Measurements from ENCODE around the gene DOCK2.
"Not testable (repeated sequence)": the region's sequence is repeated elsewhere in the genome, so short reads cannot be mapped to it uniquely, and the experiment has no call there.

DOCK2 gene

GRCh38 chr5:169721771-169722170 is 84.7 kb downstream of the DOCK2 start:
- no peaks in the 10 kb centered on the region for H3K9me3 ChIP-seq
- H3K4me3 ChIP-seq: no peak overlapping the region
- H3K27ac ChIP-seq: no peak overlapping the region
- H3K36me3 ChIP-seq: no peaks in the 10 kb centered on the region
- DNase-seq: no peak
- no peaks in the 10 kb centered on the region for H3K27me3 ChIP-seq
- no peak for TF ChIP-seq CTCF (IDR thresholded peaks at IDR 0.05)
- H3K4me1 ChIP-seq: no peaks in the 10 kb centered on the region
- intact Hi-C loops (cut with DNase I; ENCODE audit: low total_unique reads): no loop called here

GRCh38 chr5:169723103-169723831 is 86.2 kb downstream of the DOCK2 start:
- Histone ChIP-seq H3K4me3 (no peak overlapping the region), H3K27me3 (peaks cover 0 to 6% of the 10 kb centered on the region in 2 donors), H3K4me1 (no peaks in the 10 kb centered on the region), H3K27ac (no peak overlapping the region), H3K9me3 (no peaks in the 10 kb centered on the region), H3K36me3 (no peaks in the 10 kb centered on the region)
- TF ChIP-seq CTCF (IDR thresholded peaks at IDR 0.05): no peak
- intact Hi-C loops (cut with DNase I; ENCODE audit: low total_unique reads): no loop called here
- no peak for DNase-seq

GRCh38 chr5:169724303-169725087 is 87.4 kb downstream of the DOCK2 start:
- H3K27ac ChIP-seq: no peak overlapping the region
- H3K27me3 ChIP-seq: peaks cover 0 to 6% of the 10 kb centered on the region in 2 donors
- H3K36me3 ChIP-seq: no peaks in the 10 kb centered on the region
- TF ChIP-seq CTCF (IDR thresholded peaks at IDR 0.05): no peak
- H3K9me3 ChIP-seq: no peaks in the 10 kb centered on the region
- DNase-seq: no peak
- intact Hi-C loops (cut with DNase I; ENCODE audit: low total_unique reads): no loop called here
- H3K4me1 ChIP-seq: no peaks in the 10 kb centered on the region
- H3K4me3 ChIP-seq: no peak overlapping the region

GRCh38 chr5:169725665-169726064 is 88.6 kb downstream of the DOCK2 start:
- intact Hi-C loops (cut with DNase I; ENCODE audit: low total_unique reads); H3K27me3 ChIP-seq; H3K4me3 ChIP-seq; H3K27ac ChIP-seq; H3K9me3 ChIP-seq; H3K4me1 ChIP-seq; H3K36me3 ChIP-seq; DNase-seq: not testable (repeated sequence)

GRCh38 chr5:169728418-169728817 is 91.3 kb downstream of the DOCK2 start:
- no peaks in the 10 kb centered on the region for H3K36me3 ChIP-seq
- no peak for TF ChIP-seq CTCF (IDR thresholded peaks at IDR 0.05)
- no peak for DNase-seq
- peaks cover 0 to 6% of the 10 kb centered on the region in 2 donors for H3K27me3 ChIP-seq
- H3K4me3 ChIP-seq: no peak overlapping the region
- H3K4me1 ChIP-seq: no peaks in the 10 kb centered on the region
- intact Hi-C loops (cut with DNase I; ENCODE audit: low total_unique reads): no loop called here
- no peak overlapping the region for H3K27ac ChIP-seq
- H3K9me3 ChIP-seq: no peaks in the 10 kb centered on the region

- no peak overlapping the region for H3K27ac ChIP-seq
- DNase-seq: no peak
These were observed 94.1 kb downstream of the DOCK2 start for GRCh38 chr5:169731221-169731620.

More at GRCh38 chr5:169731221-169731620, 94.1 kb downstream of the DOCK2 start:
- Histone ChIP-seq H3K36me3 (no peaks in the 10 kb centered on the region), H3K4me3 (no peak overlapping the region), H3K9me3 (no peaks in the 10 kb centered on the region), H3K27me3 (peaks cover 0 to 6% of the 10 kb centered on the region in 2 donors), H3K4me1 (no peaks in the 10 kb centered on the region)
- TF ChIP-seq CTCF (IDR thresholded peaks at IDR 0.05): no peak
- intact Hi-C loops (cut with DNase I; ENCODE audit: low total_unique reads): no loop called here

Data from tibial artery (tissue), 4 donors.